Measurements from ENCODE around the gene LONP2. TPM values are rescaled to one million over a fixed set of nuclear protein-coding genes. Genes with fewer than 3 reads are reported as not detected.
"Not testable (repeated sequence)": the region's sequence is repeated elsewhere in the genome, so short reads cannot be mapped to it uniquely, and the experiment has no call there.

The LONP2 gene
- total RNA-seq, 1 donor from 2014 or later: 26.4 TPM

DNA sequence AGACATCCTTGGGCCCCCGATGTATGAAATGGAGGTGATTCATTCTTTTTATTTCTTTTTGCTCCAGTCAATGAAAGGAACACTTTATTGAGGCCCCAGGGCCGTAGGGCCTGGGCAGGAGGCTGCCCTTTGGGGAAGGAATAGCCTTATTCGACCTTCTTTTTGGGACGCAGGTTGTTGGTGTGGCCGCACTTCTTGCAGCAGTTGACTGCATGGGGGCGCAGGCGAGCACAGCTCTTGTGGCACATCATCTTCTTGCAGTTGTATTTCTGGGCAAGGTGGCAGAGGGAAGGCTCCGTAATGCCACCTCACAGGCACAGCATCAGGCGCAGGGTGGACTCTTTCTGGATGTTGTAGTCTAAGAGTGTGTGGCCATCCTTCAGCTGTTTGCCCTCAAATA is 90.2 kb downstream of the LONP2 start:
- no peak for DNase-seq (ENCODE audit: low read depth in 2 of 2)

DNA sequence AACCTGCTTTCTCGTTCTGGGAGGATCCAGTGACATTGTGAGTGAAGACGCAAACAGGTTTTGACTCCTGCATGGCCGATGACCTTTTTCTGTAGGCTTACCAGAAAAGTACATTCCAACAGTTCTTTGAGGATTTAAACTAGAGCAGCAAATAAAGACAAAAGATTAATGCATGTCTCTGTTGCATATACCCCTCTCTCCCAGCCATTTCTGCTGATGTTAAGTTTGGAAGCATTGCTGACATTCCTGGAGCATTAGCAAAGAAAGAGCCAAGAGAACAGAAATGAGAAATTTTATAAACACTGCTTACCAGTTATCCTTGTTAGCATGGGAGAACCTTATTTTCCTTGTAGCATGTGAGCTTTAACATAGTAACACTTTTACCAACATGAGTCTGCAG is 91.9 kb downstream of the LONP2 start:
- no peak for DNase-seq (ENCODE audit: low read depth in 2 of 2)

DNA sequence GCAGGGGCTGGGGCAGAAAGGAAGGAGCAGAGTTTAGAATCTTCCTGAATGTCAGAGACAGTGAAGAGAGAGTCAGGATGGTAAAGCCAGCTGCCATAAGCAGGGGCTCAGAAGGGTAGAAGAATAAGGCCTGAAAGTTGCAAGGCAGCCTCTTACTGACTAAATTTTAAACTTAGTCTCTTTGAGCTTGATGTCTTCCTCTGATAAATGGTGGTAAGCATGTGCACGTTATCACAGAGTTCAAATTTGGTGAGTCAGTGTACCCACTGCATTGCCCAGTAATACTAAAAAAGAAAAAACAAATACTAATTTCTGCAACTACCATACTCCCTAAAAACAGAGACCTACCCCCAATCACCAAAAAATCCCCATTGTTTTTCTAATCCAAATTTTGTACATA is 96.0 kb downstream of the LONP2 start:
- no peak for DNase-seq (ENCODE audit: low read depth in 2 of 2)

DNA sequence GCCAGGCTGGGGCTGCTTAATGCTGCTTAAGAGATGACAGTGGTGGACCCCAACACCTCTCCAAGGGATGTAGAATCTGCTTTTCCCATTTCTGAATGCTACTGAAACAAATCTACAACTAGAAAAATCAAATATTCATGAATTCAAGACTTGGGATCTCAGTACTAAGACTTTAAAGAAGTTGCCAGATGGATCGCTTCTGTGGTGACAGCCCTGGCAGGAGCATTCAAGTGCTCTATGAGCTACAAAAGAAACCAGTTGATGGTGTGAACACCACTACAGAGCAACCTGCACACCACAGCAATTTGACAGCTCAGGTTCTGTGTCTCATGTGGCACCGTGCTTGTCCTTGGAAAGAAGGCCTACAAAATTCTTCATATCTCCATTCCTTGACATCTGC is 98.5 kb downstream of the LONP2 start:
- DNase-seq (ENCODE audit: low read depth in 2 of 2): no peak

DNA sequence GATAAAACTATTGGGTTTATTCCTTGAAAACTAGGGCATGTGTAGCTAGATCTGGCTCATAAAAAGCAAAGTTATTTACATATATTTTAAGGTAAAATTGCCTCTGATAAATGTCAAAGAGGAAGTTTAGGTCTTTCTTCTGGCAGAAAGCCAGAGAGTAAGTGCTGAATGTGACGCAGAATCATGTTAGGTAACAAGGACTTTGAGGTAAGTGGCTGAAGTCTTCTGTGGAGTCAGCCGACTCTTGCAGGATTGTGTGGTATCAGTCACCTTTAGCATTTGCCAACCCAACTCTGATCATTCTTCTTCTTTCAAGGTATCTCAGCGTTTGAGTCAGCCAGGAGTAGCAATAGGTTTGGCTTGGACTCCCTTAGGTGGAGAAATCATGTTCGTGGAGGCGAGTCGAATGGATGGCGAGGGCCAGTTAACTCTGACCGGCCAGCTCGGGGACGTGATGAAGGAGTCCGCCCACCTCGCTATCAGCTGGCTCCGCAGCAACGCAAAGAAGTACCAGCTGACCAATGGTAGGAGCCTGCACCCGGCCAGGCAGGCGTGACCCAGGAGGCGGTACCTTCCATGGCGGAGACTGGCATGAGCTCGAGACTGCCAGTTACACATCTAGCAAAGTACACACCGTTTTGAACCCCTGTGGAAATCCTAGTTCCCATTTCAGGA is 103.2 kb downstream of the LONP2 start:
- no peak for DNase-seq (ENCODE audit: low read depth in 2 of 2)

DNA sequence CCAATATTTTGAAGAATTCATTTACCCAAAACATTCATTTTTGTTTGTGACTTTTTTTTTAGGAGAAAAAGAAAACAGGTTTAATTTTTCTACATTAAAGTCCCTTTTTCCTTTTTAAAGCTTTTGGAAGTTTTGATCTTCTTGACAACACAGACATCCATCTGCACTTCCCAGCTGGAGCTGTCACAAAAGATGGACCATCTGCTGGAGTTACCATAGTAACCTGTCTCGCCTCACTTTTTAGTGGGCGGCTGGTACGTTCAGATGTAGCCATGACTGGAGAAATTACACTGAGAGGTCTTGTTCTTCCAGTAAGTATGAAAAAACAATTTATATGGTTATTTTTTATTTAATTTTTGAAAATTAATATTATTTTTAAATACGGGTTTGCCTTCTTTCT is 103.9 kb downstream of the LONP2 start:
- DNase-seq (ENCODE audit: low read depth in 2 of 2): no peak

DNA sequence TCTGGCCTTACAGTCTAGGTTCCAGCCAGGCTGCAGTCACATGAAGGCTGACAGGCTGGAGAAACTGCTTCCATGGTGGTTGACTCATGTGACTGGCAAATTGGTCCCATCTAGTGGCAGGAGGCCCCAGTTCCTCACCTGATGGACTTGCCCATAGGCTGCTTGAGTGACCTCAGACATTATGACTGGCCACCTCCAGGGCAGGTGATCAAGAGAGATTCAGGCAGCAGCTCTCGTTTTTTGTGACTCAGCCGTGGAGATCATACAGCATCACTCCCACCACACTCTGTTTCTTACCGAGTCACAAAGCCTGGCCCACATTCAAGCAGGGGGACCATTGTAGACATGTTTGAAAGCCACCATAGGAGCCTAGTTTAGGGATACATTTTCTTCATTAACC is 106.6 kb downstream of the LONP2 start:
- no peak for DNase-seq (ENCODE audit: low read depth in 2 of 2)

DNA sequence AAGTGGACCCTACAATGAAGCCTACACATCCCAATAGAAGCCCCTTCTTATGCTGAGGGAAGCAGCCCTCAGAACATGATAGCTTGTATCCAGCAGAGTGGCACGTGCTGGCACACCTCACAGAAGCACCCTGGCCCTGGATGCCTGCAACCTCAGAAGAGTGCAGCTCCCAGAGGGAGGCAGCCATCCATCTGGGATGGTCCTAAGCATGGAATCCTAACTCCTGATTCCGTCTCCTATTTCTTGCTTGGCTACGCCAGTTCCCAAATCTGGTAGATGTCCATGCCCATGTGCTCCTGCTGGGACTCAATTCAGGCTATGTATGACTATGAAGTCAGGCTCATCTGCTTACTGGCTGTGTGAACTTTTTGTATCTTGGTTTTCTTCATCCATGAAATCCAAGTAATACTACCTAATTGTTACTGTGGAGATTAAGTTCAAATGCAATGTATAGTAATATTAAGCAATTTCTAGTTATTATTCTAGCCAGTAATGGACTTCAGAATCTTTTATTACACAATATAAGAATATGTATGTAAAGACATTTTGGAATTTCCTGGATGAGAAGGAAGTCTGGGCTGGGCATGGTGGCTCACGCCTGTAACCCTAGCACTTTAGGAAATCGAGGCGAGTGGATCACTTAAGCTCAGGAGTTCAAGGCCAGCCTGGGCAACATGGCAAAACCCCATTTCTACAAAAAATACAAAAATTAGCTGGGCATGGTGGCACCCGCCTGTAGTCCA is 108.7 kb downstream of the LONP2 start:
- no peak for DNase-seq (ENCODE audit: low read depth in 2 of 2)

DNA sequence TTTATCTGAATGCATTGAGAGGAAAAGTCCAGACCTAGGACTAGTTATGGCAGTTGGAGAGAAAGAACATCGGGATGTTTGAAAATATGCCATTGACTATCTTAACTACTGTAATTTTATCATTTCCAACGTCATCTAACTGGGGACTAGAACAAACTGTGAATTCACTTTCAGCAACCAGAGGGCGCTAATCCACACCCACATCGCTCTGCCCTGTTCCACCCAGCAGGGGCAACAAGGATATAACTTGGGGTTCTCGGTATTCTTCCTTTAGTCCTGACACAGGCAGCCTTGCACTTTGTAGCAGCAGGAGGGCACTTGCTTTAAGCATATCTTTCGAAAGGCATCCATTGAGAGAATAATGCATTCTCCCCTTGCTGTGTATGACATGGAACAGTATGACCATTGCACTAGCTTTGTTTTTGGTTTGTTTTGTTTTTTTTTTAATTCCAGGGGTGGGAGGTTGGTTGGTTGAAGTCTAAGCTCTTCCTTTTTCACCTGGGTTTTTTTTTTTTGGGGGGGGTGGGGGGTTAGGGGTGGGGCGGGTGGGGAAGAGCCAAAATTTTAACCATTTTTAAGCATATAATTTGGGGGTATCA is 109.6 kb downstream of the LONP2 start:
- peak; percentile 78 to 81 for DNase-seq (ENCODE audit: low read depth in 2 of 2)

DNA sequence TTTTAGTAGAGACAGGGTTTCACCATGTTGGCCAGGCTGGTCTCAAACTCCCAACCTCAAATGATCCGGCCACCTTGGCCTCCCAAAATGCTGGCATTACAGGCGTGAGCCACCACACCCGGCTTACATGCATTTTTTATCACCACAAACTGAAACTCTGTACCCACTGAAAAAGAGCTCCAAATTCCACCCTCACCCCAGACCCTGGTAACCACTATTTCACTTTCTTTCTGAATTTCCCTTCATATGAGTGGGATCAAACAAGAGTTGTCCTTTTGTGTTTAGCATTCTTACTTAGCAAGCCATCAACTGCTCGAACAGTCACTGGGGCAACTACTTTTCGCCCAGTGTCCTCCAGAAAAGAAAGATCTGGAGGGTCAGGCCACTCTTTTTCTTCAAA is 110.3 kb downstream of the LONP2 start:
- not testable (repeated sequence) for DNase-seq (ENCODE audit: low read depth in 2 of 2)

DNA sequence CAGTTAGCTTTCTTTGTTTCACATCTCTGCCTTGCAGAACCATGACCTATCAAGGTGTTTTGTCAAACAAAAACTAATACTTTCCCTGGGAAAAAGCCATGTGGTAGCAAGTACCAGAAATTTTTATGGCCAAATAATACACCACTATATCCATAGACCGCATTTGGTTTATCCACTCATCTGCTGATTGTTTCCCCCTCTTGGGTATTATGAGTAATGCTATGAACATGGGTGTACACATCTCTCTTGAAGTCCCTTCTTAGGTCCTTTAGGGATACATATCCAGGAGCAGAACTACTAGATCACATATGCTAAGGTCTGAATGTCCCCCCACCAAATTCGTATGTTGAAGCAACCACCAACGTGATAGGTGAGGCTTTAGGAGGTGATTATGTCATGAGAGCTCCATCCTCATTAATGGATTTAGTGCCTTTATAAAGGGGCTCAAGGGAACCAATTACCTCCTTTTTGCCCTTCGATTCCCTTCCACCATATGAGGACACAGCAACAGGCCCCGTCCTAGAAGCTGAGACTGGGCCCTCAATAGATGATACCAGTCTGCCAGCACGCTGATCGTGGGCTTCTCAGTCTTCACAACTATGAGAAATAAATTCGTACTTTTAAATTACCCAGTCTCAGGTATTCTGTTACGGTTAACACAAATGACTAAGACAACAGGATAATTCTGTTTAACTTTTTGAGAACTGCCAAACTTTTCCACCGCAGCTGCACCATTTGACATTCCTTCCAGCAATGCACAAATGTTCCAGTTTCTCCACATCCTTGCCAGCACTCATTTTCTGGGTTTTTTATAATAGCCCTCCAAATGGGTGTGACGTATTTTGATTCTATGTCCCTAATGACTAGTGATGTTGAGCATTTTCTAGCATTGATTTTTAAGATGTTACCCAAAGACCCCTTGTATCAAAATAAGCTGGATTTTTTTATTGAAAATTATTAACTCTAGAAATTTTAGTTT is 111.1 kb downstream of the LONP2 start:
- DNase-seq (ENCODE audit: low read depth in 2 of 2): no peak

DNA sequence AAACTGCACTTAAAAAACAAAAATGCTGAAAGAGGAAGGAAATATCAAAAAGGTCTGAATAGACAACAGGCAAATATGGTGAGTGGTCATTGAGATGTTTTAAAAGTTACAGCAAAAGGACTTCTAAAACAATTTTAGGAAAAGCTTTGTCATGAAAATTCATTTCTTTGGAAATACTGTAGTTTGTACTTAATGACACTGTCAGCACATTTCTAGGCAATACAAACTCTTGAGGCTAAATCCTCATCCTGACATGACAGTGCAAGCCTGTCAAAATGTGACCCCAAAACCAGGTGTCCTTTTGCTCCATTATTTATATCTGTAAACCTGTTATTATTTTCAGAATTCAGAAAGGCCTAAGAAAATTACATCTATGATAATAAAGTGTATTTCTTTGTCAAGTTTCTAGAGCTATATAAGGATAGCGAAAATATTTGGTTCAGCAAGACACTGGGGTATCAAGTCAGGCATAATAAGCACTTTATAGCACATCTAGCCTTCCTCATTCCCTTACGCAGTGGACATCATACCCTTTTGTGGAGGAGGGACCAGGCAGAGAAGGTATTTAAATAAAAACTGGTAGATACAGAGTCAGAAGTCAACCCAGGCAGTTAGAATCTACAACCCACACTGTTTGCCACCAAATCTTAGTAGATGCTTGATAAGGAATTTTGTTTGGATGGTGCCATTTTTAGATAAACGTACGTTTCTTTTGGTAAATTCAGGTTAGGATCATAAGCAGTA is 112.7 kb downstream of the LONP2 start:
- no peak for DNase-seq (ENCODE audit: low read depth in 2 of 2)

DNA sequence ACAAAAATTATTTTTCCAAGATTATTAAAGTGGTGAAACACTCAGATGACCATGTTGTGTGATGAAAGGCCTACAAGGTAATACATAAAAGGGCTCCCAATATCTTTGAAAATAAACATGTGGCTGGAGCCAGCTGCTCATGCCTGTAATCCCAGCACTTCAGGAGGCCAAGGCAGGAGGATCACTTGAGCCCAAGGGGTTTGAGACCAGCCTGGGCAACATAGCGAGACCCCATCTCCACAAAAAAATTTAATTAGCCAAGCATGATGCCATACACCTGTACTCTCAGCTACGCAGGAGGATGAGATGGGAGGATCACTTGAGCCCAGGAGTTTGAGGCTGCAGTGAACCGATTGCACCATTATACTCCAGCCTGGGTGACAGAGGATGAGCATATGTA is 114.3 kb downstream of the LONP2 start:
- DNase-seq (ENCODE audit: low read depth in 2 of 2): no peak

DNA sequence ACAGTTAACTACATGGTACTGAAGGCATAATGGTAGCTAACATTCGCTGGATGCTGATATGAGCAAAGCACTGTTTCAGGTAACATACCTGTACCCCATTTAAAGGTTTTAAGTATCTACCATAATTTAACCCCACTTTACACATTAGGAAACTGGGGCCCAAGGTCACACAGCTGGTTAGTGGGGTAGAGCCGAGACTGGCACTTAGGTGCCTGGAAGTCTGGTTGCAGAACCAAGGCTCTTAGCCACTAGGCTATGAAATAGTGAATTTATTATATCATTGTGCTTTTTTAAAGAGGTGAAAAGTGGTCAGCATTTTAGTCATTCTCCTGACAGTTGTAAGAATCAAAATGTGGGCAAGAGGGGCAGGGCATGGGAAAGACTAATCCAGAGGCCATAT is 115.9 kb downstream of the LONP2 start:
- DNase-seq (ENCODE audit: low read depth in 2 of 2): no peak

DNA sequence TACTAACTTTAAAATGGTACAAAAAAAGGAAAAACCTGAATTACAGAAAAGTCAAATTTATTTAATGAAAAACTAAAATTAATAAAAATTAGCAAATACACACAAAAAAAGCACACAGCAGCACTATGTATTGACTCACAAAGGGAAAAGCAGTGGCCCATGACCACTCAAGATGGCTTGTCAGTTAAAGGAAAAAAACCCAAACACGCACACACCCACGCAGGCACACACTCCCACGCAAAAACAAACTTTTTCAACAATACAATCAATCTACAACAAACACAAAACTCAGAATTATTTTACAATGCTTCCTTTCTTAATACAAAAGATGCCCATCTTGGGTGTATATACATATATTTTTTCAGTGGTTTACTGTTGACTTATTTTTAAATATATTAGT is 116.9 kb downstream of the LONP2 start:
- no peak for DNase-seq (ENCODE audit: low read depth in 2 of 2)

DNA sequence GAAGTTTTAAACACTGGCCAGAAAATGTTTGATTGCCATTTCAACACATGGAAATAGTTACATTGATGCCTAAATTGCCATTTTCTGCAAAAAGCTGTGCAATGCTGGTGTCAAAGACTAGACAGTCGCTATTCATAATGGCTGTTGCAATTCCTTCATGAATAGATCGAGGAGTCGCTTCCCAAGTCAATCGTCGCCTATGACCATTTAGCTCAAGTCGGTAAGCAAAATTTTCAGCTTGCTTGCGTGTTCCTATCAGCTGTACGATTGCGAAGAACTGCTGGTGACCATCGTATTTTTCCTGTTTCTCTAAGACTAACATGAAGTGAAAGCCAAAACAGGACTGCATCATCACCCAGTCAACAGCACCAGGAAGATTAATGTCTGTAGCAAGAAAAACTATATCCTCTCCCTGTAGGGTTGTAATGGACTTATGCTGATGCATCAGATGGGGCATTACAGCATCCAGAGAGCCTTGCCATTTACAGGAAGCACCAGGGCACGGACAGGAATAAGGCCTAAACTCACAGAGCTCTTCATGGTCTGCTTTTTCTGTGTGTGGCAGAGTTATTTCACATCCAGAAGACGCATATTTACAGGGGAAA is 117.5 kb downstream of the LONP2 start:
- DNase-seq (ENCODE audit: low read depth in 2 of 2): no peak

DNA sequence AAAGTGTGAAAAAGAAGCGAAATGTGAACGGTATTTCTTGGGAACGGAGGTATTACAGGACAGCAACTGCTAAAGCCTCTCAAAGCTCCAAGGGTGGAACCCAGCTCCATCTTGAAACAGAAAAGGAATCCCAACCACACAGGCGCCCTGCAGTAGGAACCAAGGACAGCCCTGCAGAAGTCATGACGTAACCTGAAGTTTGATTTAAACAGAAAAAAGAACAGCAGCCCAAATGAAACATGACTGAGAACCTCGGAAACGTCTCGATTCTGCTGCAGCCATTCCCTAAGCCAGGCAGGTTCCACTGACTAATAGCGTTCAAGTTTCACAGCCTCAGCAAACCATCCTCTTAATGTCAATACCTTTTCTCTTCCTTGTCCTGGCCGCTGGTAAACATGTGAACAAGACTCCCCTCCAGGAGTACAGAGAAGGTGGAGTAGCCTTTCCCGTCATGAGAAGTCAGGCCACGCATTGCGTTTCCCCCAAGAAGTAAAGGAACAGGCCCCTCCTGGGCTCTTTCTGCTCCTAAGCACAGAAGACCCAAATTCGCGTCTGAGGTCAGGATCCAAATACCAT is 121.0 kb downstream of the LONP2 start:
- DNase-seq (ENCODE audit: low read depth in 2 of 2): peak in 1 of 2 donors; percentile 9

DNA sequence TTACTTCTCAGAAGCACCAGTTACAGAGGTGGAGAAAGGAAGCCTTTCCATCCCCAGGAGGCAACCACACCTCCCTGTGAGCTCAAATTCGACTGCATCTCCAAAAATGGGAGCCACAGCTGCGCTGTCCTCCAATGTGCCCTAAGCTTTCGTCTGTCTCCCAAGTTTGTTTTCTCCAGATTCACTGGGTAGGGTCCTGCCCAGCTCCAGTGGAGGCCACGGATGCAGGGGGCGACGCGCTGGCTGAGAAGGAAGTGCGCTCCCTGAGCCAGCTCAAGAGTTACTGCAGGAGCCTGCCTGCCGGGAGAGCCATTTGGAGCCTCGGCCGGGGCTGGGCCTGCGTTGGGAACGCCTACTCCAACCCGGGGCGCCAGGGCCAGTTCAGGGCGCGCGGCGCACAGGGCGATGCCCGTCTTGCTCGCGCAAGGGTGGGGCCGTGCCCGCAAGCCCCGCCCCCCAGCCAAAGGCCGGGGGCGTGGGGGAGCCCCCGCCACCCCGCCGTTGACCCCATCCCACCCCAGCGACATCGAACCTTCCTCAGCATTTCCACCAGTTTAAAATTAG is 121.6 kb downstream of the LONP2 start:
- peak; percentile 60 to 89 for DNase-seq (ENCODE audit: low read depth in 2 of 2)

DNA sequence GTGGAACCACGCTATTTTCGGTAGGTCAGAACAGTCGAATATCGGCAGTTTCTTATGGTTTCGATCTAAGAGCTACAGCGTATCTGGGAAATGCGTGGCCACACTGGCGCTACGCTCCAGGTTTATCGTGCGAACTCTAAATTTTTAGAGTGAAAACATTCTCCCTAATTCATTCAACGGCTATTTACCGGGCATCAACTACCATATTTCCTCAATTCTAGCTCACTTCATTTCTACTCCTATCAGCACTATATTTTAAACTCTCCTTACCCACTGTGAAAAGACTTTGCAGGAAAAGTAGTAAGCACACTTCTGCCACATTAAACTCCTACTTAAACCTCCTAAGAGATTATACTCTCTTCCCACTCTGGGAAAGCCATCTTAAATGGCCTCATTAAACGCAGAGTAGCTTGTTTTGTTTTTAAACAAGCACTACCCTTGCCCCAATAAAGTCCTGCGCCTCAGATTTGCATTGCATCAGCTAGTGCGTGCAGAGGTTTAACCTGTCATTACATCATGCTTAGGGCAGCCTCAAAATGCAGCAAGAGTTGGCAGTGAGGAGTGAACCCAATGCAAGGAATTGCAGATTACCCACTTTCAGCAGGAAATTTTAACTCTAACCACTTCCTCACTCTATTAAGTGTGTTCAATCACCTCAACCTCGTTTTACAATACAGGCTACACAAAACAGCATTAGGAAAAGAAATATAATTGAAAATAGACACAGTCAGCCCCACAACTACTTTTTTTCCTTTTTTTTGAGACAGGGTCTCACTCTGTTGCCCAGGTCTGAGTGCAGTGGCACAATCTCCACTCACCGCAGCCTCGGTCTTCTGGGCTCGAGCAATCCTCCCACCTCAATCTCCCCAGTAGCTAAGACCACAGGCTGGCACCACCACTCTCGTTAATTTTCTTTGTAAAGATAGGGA is 122.3 kb downstream of the LONP2 start:
- DNase-seq (ENCODE audit: low read depth in 2 of 2): peak; percentile 68 to 80

Measured in lung microvascular endothelial cell (primary cell).